C1 segment of cervical spinal cord (tissue), 14 donors: ENCODE measurements around the gene RTL1.
A peak's percentile ranks its signal among the peaks of the same experiment; 100 is the strongest.

Experiments used
- DNase-seq, 14 donors: peaks; one replicate each; lab custom pipeline; 2025; lab: John Stamatoyannopoulos, UW

Gene RTL1

DNA sequence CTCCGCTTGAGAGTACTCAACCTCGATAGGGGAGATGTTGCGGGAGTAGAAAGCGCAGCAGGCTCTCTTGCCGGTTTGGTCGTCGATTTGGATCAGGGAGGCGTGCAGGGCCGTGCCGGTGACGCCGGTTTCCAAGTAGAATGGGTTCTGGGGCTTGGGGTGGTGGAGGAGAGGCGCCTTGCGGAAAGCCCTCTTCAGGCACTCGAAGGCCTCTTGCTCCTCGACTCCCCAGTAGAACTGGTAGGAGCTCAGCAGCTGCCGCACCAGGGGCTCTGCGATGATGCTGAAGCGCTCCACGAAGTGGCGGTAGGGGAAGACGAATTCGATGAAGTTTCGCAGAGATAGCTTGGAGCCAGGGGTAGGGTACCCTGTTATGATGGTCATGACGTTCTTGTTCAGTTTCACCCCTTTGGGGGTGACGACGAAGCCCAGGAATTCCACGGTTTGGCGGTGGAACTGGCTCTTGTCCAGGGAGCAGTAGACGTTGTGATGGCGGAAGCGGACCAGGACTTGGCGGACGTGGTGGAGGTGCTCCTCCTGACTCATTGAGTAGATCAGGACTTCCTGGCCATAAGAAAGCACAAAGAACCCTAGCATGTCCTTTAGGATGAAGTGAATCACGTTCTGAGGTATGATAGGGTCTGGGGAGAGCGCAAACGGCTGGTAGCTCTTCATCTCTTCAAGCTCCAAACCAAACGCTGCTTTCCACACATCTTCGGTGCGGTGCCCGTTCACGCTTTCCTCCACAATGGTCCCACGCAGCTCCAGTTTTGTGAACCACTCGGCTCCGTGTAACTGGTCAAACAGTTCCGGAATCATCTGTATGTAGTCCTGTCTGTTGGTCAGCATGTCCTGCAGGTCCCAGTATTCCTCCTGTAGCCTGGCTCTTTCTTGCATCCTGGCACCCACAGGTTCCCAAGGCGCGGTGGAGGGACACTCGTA is 21.2 kb downstream of the RTL1 start:
- no peak for DNase-seq

- DNase-seq, result no peak
Observed at GRCh38 chr14:100881211-100882025, 22.1 kb downstream of the RTL1 start.

GRCh38 chr14:100880271-100881101 is 23.0 kb downstream of the RTL1 start:
- DNase-seq, result peak in 1 of 14 donors; percentile 61

DNA sequence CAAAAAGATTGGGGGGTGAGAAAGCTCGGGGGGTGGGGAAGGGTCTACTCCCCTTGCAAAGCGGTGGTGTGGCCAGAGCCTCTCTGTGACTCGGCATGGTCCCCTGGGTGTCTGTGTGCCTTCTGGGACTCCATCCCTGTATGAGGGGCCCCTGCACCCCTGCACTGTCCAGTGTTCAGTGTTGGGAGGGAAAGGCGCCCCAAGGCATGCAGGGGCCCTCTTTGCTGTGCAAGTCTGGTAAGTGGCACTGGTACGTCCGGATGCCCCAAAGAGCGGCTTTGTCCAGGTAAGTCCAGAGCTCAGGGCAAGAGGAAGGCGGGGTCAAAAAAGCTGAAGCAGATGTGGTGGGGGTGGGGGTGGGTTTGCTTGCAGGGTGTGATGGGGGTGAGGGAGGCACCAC is 23.7 kb downstream of the RTL1 start:
- no peak for DNase-seq

DNA sequence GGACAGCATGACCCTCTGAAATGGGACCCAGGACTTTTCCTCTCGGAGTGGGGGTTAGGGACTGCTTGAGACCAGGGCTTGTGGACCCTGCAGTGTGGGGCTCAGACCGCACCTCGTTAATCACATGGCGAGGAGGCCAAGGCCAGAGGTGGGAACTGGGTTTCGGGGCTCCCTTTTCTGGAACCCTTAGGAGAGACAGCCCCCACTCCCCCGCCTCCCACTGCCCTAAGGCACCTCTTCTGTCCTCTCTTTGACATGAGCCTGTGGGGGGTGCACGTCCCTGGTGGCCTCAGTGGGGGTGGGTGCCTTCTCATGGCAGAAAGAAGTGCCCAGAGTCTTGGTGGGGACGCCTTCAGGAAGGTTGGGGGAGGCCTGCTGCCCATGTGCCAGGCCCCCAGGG is 24.3 kb downstream of the RTL1 start:
- no peak for DNase-seq

GRCh38 chr14:100878271-100879146 is 25.0 kb downstream of the RTL1 start:
- no peak for DNase-seq

GRCh38 chr14:100875861-100876590 is 27.5 kb downstream of the RTL1 start:
- no peak for DNase-seq

GRCh38 chr14:100875126-100875525 is 28.4 kb downstream of the RTL1 start:
- DNase-seq, result no peak

GRCh38 chr14:100874411-100875091 is 29.0 kb downstream of the RTL1 start:
- no peak for DNase-seq

DNA sequence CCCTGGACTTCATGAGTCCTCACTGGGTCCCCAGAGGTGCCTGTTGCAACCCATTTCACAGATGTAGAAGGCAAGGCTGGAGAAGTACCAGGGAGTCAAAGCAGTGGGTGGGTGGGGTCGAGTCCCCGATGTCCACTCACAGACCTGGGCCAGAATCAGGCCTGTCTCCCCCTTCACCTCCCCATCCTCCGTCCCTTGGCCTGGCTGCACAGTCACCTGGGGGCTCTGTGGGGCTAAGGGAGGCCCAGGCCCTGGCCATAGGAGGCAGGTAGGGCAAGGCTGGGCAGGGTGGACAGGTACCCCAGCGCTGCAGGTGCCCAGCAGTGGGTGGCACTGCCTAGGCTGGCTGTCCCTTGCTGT is 29.5 kb downstream of the RTL1 start:
- no peak for DNase-seq

GRCh38 chr14:100873096-100873482 is 30.4 kb downstream of the RTL1 start:
- DNase-seq, result no peak

DNA sequence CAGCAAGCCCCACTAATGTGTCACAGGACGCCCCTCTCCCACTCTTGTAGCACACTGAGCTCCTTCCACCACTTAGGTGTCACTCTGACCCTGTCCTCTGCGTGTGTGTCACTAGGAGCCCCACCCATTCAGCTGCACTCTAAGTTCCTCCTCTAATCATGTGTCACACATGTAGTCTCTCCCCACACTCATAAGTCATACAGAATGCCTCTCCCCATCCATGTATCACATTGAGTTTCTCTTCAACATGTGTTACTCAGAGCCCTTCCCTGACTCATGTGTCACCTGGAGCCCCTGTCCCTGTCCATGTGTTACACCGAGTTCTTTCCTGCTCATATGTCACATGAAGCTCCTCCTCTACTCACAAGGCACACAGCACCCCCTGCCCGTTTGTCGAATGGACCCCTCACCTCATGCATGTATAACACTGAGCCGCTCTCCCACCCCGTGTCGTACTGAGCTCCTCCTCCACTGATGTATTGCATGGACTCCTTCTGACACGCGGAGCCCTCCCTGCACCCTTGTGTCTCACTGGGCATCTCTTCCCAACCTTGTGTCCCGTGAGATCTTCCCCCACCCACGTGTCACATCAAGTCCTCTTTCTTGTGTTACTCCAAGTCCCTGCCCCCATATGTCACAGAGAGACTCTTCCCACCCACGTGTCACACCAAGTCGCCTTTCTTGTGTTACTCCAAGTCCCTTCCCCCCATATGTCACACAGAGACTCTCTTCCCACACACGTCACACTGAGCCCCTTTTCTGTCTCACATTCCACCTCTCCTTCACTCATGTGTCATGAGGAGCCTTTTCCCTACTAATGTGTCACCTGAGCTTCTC is 31.0 kb downstream of the RTL1 start:
- DNase-seq, result no peak

- peak in 1 of 14 donors; percentile 12 for DNase-seq
Observed at GRCh38 chr14:100871234-100872186, 32.0 kb downstream of the RTL1 start.

GRCh38 chr14:100868621-100869370 is 34.7 kb downstream of the RTL1 start:
- DNase-seq, result no peak

- no peak for DNase-seq
Observed at GRCh38 chr14:100867631-100868315, 35.7 kb downstream of the RTL1 start.
